ENCODE measurements around the gene RAB10. TPM values are rescaled to one million over a fixed set of nuclear protein-coding genes. Genes with fewer than 3 reads are reported as not detected.

Gene RAB10
- total and polyA plus RNA-seq, 2 of the 13 experiments (the other 11 are each of a cell fraction or from before 2014, with no cell fraction given) = 48.2 to 120 TPM

- Histone ChIP-seq H3K79me2 (ENCODE audit: insufficient read depth, low read length) (peaks cover 14% of the 10 kb centered on the region), H3K27ac (ENCODE audit: extremely low read length, insufficient read depth, low read length) (no peak overlapping the region), H3K4me3 (replicated peaks in 1 of 3; ENCODE audit: insufficient read depth in 1 of 3, low read depth in 2 of 3, low read length in 3 of 3) (no peak overlapping the region), H2AFZ (ENCODE audit: low read length) (no peak overlapping the region), H4K20me1 (ENCODE audit: insufficient read depth, low read length) (0 out of 2 replicates have a peak, but pooled peaks cover 8% of the 10 kb centered on the region), H3K9me3 (ENCODE audit: low read length) (no peaks in the 10 kb centered on the region), H3K4me2 (ENCODE audit: low read depth, low read length) (no peak overlapping the region), H3K9ac (ENCODE audit: insufficient read depth, low read depth, low read length) (no peak overlapping the region), H3K4me1 (ENCODE audit: insufficient read depth, low read length) (no peaks in the 10 kb centered on the region), H3K27me3 (ENCODE audit: control insufficient read depth in 1 of 2, insufficient read depth in 2 of 2, low read length in 2 of 2) (no peaks in the 10 kb centered on the region), H3K36me3 (replicated peaks in 1 of 2; ENCODE audit: control insufficient read depth in 1 of 2, insufficient read depth in 2 of 2, low read length in 2 of 2) (peaks cover 11 to 62% of the 10 kb centered on the region in 2 experiments)
- in situ Hi-C loops (cut with HindIII; ENCODE audit: extremely low pct_ligation_motif_present, low pct_unique_long_range_greater_than_20kb) = no loop called here
- FAIRE-seq = peak; percentile 23
- POLR2A ChIA-PET = no interaction called here
- no peak for ATAC-seq
- no peak for TF ChIP-seq CHCHD3 (CRISPR knock-in tag; IDR thresholded peaks at IDR 0.05)
- TF ChIP-seq JUND (CRISPR knock-in tag; IDR thresholded peaks at IDR 0.05) = no peak
- TF ChIP-seq SIX4 (CRISPR knock-in tag; IDR thresholded peaks at IDR 0.05) = no peak
- TF ChIP-seq ZNF441 (CRISPR knock-in tag; IDR thresholded peaks at IDR 0.05; ENCODE audit: borderline replicate concordance) = no peak
- no peak for TF ChIP-seq SRY (CRISPR knock-in tag; IDR thresholded peaks at IDR 0.05)
- TF ChIP-seq ZNF225 (CRISPR knock-in tag; IDR thresholded peaks at IDR 0.05) = no peak
- TF ChIP-seq FOXC1 (CRISPR knock-in tag; IDR thresholded peaks at IDR 0.05; ENCODE audit: borderline replicate concordance) = no peak
- no peak for TF ChIP-seq ARNT (IDR thresholded peaks at IDR 0.05)
- no peak for TF ChIP-seq ZNF777 (CRISPR knock-in tag; IDR thresholded peaks at IDR 0.05)
- no peak for TF ChIP-seq ZNF776 (CRISPR knock-in tag; IDR thresholded peaks at IDR 0.05)
- TF ChIP-seq DRAP1 (CRISPR knock-in tag; IDR thresholded peaks at IDR 0.05) = no peak
- TF ChIP-seq DNMT3B (CRISPR knock-in tag; conservative IDR thresholded peaks at IDR 0.05) = no peak
- no peak for TF ChIP-seq NPAS2 (CRISPR knock-in tag; IDR thresholded peaks at IDR 0.05; ENCODE audit: borderline replicate concordance)
- TF ChIP-seq ZNF567 (CRISPR knock-in tag; IDR thresholded peaks at IDR 0.05; ENCODE audit: borderline replicate concordance) = no peak
- no peak for TF ChIP-seq TCF7L2 (IDR thresholded peaks at IDR 0.05; ENCODE audit: low read depth, low read length)
- TF ChIP-seq AGO1 (IDR thresholded peaks at IDR 0.05; ENCODE audit: low read depth, low read length, poor library complexity, severe bottlenecking) = no peak
- TF ChIP-seq RBM39 (IDR thresholded peaks at IDR 0.05; ENCODE audit: low read depth, low read length, poor library complexity, severe bottlenecking) = no peak
- no peak for TF ChIP-seq KDM1A (CRISPR knock-in tag; IDR thresholded peaks at IDR 0.05)
- CTCF ChIA-PET (ENCODE audit: low intra/inter-chr PET ratio, low total read pairs) = no interaction called here
- DNase-seq (ENCODE audit: low spot score) = no peak
- no TSS peak for BruUV-seq (replicated peaks)
- WGBS (ENCODE audit: low lambda C conversion rate) = 98% methylated on average over 4 of the region's 4 CpGs
- intact Hi-C loops (cut with micrococcal nuclease; ENCODE audit: unreplicated experiment) = no loop called here
These were observed 92.2 kb downstream of the RAB10 start for GRCh38 chr2:26126074-26126473.

Data from HepG2 (cell line).